ENCODE data around the gene HTT. TPM values are rescaled to one million over a fixed set of nuclear protein-coding genes. Genes with fewer than 3 reads are reported as not detected.

The HTT gene
- total RNA-seq, 4 donors from 2014 or later, result 37.5 to 119 (median 48.7) TPM

DNA sequence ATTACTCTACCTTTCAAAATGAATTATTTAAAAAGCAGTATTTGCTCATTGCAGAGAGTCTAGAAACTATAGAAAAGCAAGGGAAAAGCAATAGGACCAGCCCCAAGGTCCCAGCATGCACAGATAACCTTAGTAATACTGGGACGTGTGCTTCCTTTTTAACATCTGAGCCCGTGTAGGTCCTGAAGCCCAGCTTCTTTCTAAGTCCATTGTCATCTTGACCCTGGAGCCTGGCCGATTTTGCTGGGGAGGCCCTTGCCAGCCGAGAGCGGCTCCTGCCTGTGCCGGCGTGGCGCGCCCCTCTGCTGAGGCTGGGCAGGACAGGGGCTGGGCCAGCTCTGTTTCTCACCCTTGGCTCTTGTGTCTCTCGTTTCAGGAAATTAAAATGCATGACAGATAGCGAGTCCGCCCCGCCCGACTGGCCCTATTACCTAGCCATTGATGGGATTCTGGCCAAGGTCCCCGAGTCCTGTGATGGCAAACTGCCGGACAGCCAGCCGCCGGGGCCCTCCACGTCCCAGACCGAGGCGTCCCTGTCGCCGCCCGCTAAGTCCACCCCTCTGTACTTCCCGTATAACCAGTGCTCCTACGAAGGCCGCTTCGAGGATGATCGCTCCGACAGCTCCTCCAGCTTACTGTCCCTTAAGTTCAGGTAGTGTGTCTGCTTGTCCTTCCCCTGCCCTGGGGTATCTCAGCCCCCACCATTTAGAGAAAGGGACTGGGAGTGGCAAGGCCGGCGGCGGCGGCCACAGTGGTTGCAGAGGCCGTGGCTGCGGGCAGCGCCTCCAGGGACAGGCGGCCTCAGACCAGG is 178.6 kb downstream of the HTT start:
- intact Hi-C loops (cut with DNase I), result no loop called here
- Histone ChIP-seq H3K4me1 (peaks cover 0 to 21% (median 0%) of the 10 kb centered on the region in 3 donors), H3K27me3 (no peaks in the 10 kb centered on the region), H3K9me3 (no peaks in the 10 kb centered on the region), H3K27ac (no peak overlapping the region), H3K4me3 (no peak overlapping the region), H3K36me3 (peaks cover 0 to 17% (median 0%) of the 10 kb centered on the region in 3 donors)
- no peak for DNase-seq
- TF ChIP-seq POLR2A (IDR thresholded peaks at IDR 0.05) (no peak), CTCF (IDR thresholded peaks at IDR 0.05) (no peak)
- 85 to 95% methylated on average over 15 to 19 of the region's 38 CpGs for WGBS, 2 donors

GRCh38 chr4:3253808-3254207 is 179.3 kb downstream of the HTT start:
- WGBS, 2 donors, result 90 to 100% methylated on average over 2 to 6 of the region's 13 CpGs
- DNase-seq, result no peak
- no peaks in the 10 kb centered on the region for H3K9me3 ChIP-seq
- H3K36me3 ChIP-seq, result peaks cover 0 to 17% (median 0%) of the 10 kb centered on the region in 3 donors
- H3K4me3 ChIP-seq, result no peak overlapping the region
- no peaks in the 10 kb centered on the region for H3K27me3 ChIP-seq
- intact Hi-C loops (cut with DNase I), result no loop called here
- H3K27ac ChIP-seq, result no peak overlapping the region
- no peak for TF ChIP-seq CTCF (IDR thresholded peaks at IDR 0.05)
- no peak for TF ChIP-seq POLR2A (IDR thresholded peaks at IDR 0.05)
- peaks cover 0 to 21% (median 0%) of the 10 kb centered on the region in 3 donors for H3K4me1 ChIP-seq

DNA sequence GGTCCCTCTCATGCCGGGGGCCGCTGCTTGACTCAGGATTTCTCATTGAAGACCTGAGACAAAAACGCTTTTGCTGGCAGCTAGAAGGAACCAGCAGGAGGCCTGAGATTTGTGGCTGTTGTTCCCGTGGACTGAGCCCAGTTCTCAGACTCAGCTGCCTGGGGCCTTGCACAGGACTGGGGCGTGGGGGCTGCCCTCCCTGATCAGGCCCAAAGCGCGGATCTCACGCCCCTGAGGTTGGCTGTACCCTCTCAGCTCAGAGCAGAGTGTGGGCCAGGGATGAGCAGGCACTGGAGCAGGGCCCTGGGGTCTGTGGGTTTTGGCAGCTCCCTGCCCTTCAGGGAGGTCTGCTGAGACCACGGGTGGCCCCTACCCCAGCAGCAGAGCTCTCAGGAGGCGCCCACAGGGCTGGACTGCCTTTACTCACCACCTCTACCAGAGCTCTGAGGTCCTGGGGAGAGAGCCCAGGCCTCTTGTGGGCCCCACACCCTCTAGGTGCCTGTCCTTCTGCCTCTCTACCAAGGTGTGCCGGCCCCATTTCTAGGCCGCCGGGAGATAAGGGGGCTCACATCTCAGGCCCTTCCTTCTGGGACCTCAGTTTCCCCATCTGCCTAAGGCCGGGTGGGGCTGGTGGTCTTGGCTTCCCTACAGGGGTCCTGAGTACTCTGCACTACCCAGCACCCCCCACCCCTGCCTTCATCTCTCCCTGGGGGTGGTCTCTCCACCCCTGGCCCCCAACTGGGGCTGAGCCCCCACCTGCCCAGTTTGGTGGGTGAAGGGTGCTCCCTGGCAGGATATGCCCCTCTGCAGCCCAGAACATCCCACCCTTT is 180.0 kb downstream of the HTT start:
- H3K4me1 ChIP-seq, result peaks cover 0 to 21% (median 0%) of the 10 kb centered on the region in 3 donors
- no peak overlapping the region for H3K4me3 ChIP-seq
- no peaks in the 10 kb centered on the region for H3K27me3 ChIP-seq
- peaks cover 0 to 17% (median 0%) of the 10 kb centered on the region in 3 donors for H3K36me3 ChIP-seq
- no peak for TF ChIP-seq CTCF (IDR thresholded peaks at IDR 0.05)
- TF ChIP-seq POLR2A (IDR thresholded peaks at IDR 0.05), result no peak
- no peak overlapping the region for H3K27ac ChIP-seq
- 92 to 100% methylated on average over 1 to 2 of the region's 14 CpGs for WGBS, 2 donors
- intact Hi-C loops (cut with DNase I), result no loop called here
- no peak for DNase-seq
- no peaks in the 10 kb centered on the region for H3K9me3 ChIP-seq

GRCh38 chr4:3255611-3256186 is 181.2 kb downstream of the HTT start:
- H3K27me3 ChIP-seq, result no peaks in the 10 kb centered on the region
- H3K4me1 ChIP-seq, result peaks cover 0 to 21% (median 0%) of the 10 kb centered on the region in 3 donors
- WGBS, 2 donors, result 92 to 100% methylated on average over 1 to 10 of the region's 36 CpGs
- intact Hi-C loops (cut with DNase I), result no loop called here
- TF ChIP-seq CTCF (IDR thresholded peaks at IDR 0.05), result no peak
- TF ChIP-seq POLR2A (IDR thresholded peaks at IDR 0.05), result no peak
- no peak overlapping the region for H3K27ac ChIP-seq
- H3K4me3 ChIP-seq, result no peak overlapping the region
- H3K36me3 ChIP-seq, result peaks cover 0 to 17% (median 0%) of the 10 kb centered on the region in 3 donors
- H3K9me3 ChIP-seq, result no peaks in the 10 kb centered on the region
- no peak for DNase-seq

Data from esophagus squamous epithelium (tissue), 5 donors.